Hepatocyte (in vitro differentiated cells): Measurements from ENCODE around the gene ADGRL1. TPM values are rescaled to one million over a fixed set of nuclear protein-coding genes. Genes with fewer than 3 reads are reported as not detected.
"Not testable (repeated sequence)": the region's sequence is repeated elsewhere in the genome, so short reads cannot be mapped to it uniquely, and the experiment has no call there.

Experiments
- DNase-seq: peaks from one replicate; pipeline ENCODE4 v3.0.0-alpha.2; 2016; ENCODE audit warnings: low spot score
- H2AFZ ChIP-seq: fragments of 200-600 bp; sonication (generic); 2 replicates; pipeline ENCODE4 v1.6.0; 2016; ENCODE audit warnings: antibody characterized with exemption, mild to moderate bottlenecking
- H3K27ac ChIP-seq: fragments of 200-600 bp; sonication (generic); 2 replicates; pipeline ENCODE4 v1.5.1; 2016; ENCODE audit warnings: mild to moderate bottlenecking
- H3K27me3 ChIP-seq: fragments of 200-600 bp; sonication (generic); 2 replicates; pipeline ENCODE4 v1.6.1; 2016
- H3K36me3 ChIP-seq: fragments of 200-600 bp; sonication (generic); replicated peaks from 2 replicates; pipeline ENCODE4 v1.5.1; 2016; ENCODE audit warnings: low read depth; ENCODE audit not compliant: insufficient read depth
- H3K4me1 ChIP-seq: fragments of 200-600 bp; sonication (generic); 2 replicates; pipeline ENCODE4 v1.5.1; 2016; ENCODE audit warnings: mild to moderate bottlenecking, moderate library complexity; ENCODE audit not compliant: insufficient read depth
- H3K4me2 ChIP-seq: fragments of 200-600 bp; sonication (generic); 2 replicates; pipeline ENCODE4 v1.6.0; 2016
- H3K4me3 ChIP-seq: fragments of 200-600 bp; sonication (generic); 2 replicates; pipeline ENCODE4 v1.5.1; 2016; ENCODE audit warnings: mild to moderate bottlenecking
- H3K79me2 ChIP-seq: fragments of 200-600 bp; sonication (generic); 2 replicates; pipeline ENCODE4 v1.6.0; 2017; ENCODE audit warnings: mild to moderate bottlenecking
- H3K9me2 ChIP-seq: fragments of 200-600 bp; sonication (generic); replicated peaks from 2 replicates; pipeline ENCODE4 v1.6.0; 2017; ENCODE audit warnings: mild to moderate bottlenecking; ENCODE audit not compliant: insufficient read depth
- H3K9me3 ChIP-seq: fragments of 200-600 bp; sonication (generic); 2 replicates; pipeline ENCODE4 v1.5.1; 2016; ENCODE audit warnings: low read depth, mild to moderate bottlenecking
- H4K20me1 ChIP-seq: fragments of 200-600 bp; sonication (generic); 2 replicates; pipeline ENCODE4 v1.6.0; 2016; ENCODE audit warnings: mild to moderate bottlenecking; ENCODE audit not compliant: insufficient read depth, poor library complexity, severe bottlenecking
- CTCF ChIP-seq: fragments of 200-600 bp; sonication (generic); IDR thresholded peaks from 2 replicates; pipeline ENCODE4 v1.5.1; 2016; ENCODE audit warnings: antibody characterized with exemption, mild to moderate bottlenecking; ENCODE audit not compliant: poor library complexity
- EZH2 ChIP-seq: fragments of 200-600 bp; sonication (generic); IDR thresholded peaks from 2 replicates; pipeline ENCODE4 v1.6.1; 2016; ENCODE audit warnings: antibody characterized with exemption, mild to moderate bottlenecking, borderline replicate concordance
- EZH2phosphoT487 ChIP-seq: fragments of 200-600 bp; sonication (generic); IDR thresholded peaks from one replicate; pipeline ENCODE4 v1.6.1; 2018; ENCODE audit warnings: antibody characterized with exemption, mild to moderate bottlenecking, low read depth, moderate library complexity; ENCODE audit not compliant: unreplicated experiment, severe bottlenecking
- WGBS: methylation state at CpG from one replicate; pipeline ENCODE4 v1.1.6; 2016; ENCODE audit warnings: low lambda C conversion rate; ENCODE audit errors: missing lambda C conversion rate; 5-methylcytosine and 5-hydroxymethylcytosine counted together
- polyA plus RNA-seq: library from polyadenylated mRNA; unstranded; fragments of >200 nt; fragmentation: Nextera tagmentation; extraction: Ambion mirVana; gene quantifications from 2 replicates; pipeline ENCODE4 v1.2.1, GENCODE V29; 2016
- total RNA-seq: library from RNA; depleted of rRNA; stranded (reverse); fragments of >200 nt; gene quantifications from 2 replicates; pipeline ENCODE4 v1.2.3, GENCODE V29; 2014

ADGRL1 gene
- total and polyA plus RNA-seq, 2 experiments from 2014 or later = 11.5 to 11.9 TPM

DNA sequence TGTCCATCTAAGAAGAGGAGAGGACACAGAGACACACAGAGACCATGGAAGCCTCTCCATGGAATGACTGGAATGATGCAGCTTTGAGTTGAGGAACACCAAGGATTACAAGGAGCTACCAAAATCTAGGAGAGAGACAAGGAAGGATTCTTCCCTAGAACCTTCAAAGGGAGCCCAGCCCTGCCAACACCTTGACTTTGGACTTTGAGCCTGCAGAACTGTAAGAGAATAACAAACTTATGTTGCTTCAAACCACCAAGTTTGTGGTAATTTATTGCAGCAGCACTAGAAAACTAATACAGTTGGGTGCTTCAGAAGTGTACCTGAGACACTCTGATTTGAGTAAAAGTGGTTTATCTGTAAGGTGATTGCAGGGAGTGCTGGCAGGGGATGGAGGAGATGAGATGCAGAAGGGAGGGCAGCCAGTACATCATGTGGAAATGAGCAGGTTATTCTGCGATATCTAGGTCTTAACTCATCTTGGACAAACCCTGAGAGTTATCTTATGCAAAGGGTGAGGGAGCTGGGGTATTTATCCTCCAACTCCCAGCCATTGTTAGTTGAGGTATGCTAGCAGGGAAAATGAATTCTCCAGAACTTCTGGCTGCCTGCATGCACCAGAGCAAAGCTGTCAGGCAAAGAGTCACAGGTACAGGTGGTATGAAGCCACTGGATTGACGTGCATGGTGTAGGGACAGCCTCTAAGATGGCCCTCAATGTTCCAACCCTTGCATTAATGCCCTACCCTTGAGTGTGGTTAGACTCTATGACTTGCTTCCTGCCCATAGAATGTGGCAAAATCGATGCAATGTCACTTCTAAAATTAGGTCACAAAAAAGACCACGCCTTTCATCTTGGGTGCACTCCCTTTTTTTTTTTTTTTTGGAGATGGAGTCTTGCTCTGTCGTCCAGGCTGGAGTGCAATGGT is 31.3 kb upstream of the ADGRL1 start:
- no peaks in the 10 kb centered on the region for H3K36me3 ChIP-seq
- H2AFZ ChIP-seq = no peak overlapping the region
- H3K79me2 ChIP-seq = no peaks in the 10 kb centered on the region
- no peaks in the 10 kb centered on the region for H3K9me2 ChIP-seq
- 88% methylated on average over 5 of the region's 5 CpGs for WGBS
- TF ChIP-seq EZH2 = no peak
- TF ChIP-seq EZH2phosphoT487 = no peak
- no peak for TF ChIP-seq CTCF
- no peak overlapping the region for H3K4me2 ChIP-seq
- H3K27me3 ChIP-seq = no peaks in the 10 kb centered on the region
- DNase-seq = no peak
- H4K20me1 ChIP-seq = no peaks in the 10 kb centered on the region
- no peak overlapping the region for H3K4me3 ChIP-seq
- H3K27ac ChIP-seq = no peak overlapping the region
- no peaks in the 10 kb centered on the region for H3K4me1 ChIP-seq
- no peaks in the 10 kb centered on the region for H3K9me3 ChIP-seq

- not testable (repeated sequence) for H3K9me2 ChIP-seq
Measured at GRCh38 chr19:14232945-14233344, 27.0 kb upstream of the ADGRL1 start.

DNA sequence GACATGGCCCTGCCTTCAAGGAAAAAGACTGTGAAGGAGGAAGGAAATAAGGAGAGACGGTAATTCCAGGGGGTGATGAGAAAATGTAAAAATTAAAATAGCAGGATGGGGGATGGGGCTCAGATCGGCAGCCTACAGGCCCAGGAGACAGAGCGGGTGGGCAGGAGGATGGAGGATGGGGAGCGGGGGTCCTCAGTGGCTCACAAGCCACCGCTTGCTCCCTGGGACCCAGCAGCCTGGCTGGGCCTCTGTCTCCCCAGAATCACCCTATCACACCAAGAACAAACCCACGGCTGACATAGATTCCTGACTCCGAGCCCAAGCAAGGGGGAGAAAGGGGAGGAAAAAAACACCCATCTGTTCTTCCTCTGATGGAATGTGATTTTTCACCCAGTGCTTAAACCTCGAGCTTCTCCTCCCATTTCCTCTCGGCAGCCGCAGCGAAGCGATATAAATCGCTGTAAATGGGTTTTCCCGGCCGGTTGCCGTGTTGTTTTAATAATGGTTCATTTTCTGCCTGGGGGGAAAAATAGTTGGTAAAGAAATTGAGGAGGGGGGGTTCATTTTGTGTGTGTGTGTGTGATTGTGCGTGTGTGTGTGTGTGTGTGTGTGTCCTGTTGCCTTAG is 22.6 kb upstream of the ADGRL1 start:
- H4K20me1 ChIP-seq, H3K4me2 ChIP-seq, H3K9me2 ChIP-seq, H3K79me2 ChIP-seq, H2AFZ ChIP-seq, H3K4me1 ChIP-seq, DNase-seq, H3K27me3 ChIP-seq, H3K4me3 ChIP-seq, H3K9me3 ChIP-seq, H3K27ac ChIP-seq, H3K36me3 ChIP-seq: not testable (repeated sequence)
- 64% methylated on average over 15 of the region's 17 CpGs for WGBS

More at GRCh38 chr19:14232945-14233344, 27.0 kb upstream of the ADGRL1 start:
- H2AFZ ChIP-seq, H3K4me2 ChIP-seq, H3K36me3 ChIP-seq, H3K4me1 ChIP-seq, DNase-seq, H3K27ac ChIP-seq, H3K79me2 ChIP-seq, H4K20me1 ChIP-seq, H3K9me3 ChIP-seq, H3K27me3 ChIP-seq, H3K4me3 ChIP-seq: not testable (repeated sequence)
- WGBS = 96% methylated on average over 4 of the region's 4 CpGs

GRCh38 chr19:14226498-14226897 is 20.5 kb upstream of the ADGRL1 start:
- WGBS = 69% methylated on average over 6 of the region's 6 CpGs
- not testable (repeated sequence) for H3K27me3 ChIP-seq, H3K4me3 ChIP-seq, H3K4me2 ChIP-seq, H2AFZ ChIP-seq, DNase-seq, H3K36me3 ChIP-seq, H3K9me2 ChIP-seq, H4K20me1 ChIP-seq, H3K27ac ChIP-seq, H3K4me1 ChIP-seq, H3K79me2 ChIP-seq, H3K9me3 ChIP-seq

DNA sequence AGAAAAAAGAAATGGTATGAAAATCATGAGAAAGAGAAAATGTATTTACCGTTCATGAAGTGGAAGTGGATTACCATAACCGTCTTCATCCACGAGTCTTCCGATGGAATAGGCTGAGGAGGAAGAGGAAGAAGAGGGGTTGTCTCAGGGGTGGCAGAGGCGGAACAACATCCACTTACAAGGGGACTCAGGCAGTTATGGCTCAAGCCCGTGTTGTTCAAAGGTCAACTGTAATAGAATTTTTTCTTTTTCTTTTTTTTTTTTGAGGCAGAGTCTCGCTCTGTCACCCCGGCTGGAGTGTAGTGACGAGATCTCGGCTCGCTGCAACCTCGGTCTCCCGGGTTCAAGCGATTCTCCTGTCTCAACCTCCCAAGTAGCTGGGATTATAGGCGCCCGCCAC is 16.9 kb upstream of the ADGRL1 start:
- 88% methylated on average over 16 of the region's 16 CpGs for WGBS
- H3K4me1 ChIP-seq = no peaks in the 10 kb centered on the region
- no peak overlapping the region for H3K27ac ChIP-seq
- no peaks in the 10 kb centered on the region for H4K20me1 ChIP-seq
- H3K9me3 ChIP-seq = no peaks in the 10 kb centered on the region
- H3K4me3 ChIP-seq = no peak overlapping the region
- no peak overlapping the region for H2AFZ ChIP-seq
- H3K9me2 ChIP-seq = no peaks in the 10 kb centered on the region
- TF ChIP-seq EZH2 (no peak), EZH2phosphoT487 (no peak), CTCF (no peak)
- H3K36me3 ChIP-seq = no peaks in the 10 kb centered on the region
- no peaks in the 10 kb centered on the region for H3K79me2 ChIP-seq
- no peaks in the 10 kb centered on the region for H3K27me3 ChIP-seq
- no peak overlapping the region for H3K4me2 ChIP-seq
- DNase-seq = no peak
